ENCODE measurements around the gene GH1. TPM values are rescaled to one million over a fixed set of nuclear protein-coding genes. Genes with fewer than 3 reads are reported as not detected.
"Not testable (repeated sequence)": the region's sequence is repeated elsewhere in the genome, so short reads cannot be mapped to it uniquely, and the experiment has no call there.

Gene GH1
- total RNA-seq, 4 donors from 2014 or later, result not detected

DNA sequence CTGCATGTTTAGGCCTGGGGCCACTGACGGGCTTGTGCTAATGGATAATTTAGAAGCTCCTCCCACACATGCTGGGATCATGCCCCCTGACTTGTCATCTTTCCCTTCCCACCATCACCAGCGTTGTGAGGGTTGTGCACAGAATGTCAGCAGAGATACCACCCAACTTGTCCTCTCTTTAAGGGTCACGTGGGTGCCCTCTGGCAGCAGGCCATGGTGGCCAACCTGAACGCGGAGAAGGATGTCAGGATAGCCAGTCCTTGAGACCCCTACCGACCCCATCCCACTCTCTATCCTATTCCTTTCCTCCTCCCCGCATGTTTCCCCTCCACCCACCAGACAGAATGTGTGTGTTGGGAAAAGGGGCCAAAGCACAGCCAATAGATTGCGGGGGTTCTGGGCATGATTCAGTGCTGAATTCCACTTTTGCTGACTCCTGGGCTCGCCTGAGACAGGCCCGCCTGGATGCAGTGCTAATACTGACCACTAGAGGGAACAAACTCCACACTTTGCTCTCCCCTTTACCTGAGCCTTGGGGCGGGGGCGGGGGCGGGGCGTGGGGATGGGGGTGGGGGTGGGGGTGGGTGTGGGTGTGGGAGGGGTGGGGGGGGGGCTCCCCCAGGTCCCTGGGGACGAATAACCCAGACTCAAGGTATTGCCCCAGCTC lies 36.6 kb downstream of the GH1 start, which contains the start of gene GH2:
Gene GH2 (minus strand): TSS at position 10 of the 667 bp plus-strand sequence. CDS start 143 bp downstream, outside the sequence.
- Histone ChIP-seq H3K4me3 (no peak within 1 kb of the TSS), H3K27ac (no peak within 1 kb of the TSS), H3K36me3 (no peaks in the 10 kb centered on the region), H3K27me3 (peaks cover 10% of the 10 kb centered on the region), H3K4me1 (no peaks in the 10 kb centered on the region), H3K9me3 (no peaks in the 10 kb centered on the region)
- no peak for ATAC-seq
- 90% methylated on average over 5 of the region's 15 CpGs; no CpG with 5 or more reads in 1 of the 2 donors for WGBS, 2 donors (ENCODE audit: low coverage in 1 of 2)
- TF ChIP-seq POLR2A (IDR thresholded peaks at IDR 0.05) (no peak), EP300 (IDR thresholded peaks at IDR 0.05) (no peak), POLR2AphosphoS5 (IDR thresholded peaks at IDR 0.05) (no peak)
- TF ChIP-seq, protein P1, sequence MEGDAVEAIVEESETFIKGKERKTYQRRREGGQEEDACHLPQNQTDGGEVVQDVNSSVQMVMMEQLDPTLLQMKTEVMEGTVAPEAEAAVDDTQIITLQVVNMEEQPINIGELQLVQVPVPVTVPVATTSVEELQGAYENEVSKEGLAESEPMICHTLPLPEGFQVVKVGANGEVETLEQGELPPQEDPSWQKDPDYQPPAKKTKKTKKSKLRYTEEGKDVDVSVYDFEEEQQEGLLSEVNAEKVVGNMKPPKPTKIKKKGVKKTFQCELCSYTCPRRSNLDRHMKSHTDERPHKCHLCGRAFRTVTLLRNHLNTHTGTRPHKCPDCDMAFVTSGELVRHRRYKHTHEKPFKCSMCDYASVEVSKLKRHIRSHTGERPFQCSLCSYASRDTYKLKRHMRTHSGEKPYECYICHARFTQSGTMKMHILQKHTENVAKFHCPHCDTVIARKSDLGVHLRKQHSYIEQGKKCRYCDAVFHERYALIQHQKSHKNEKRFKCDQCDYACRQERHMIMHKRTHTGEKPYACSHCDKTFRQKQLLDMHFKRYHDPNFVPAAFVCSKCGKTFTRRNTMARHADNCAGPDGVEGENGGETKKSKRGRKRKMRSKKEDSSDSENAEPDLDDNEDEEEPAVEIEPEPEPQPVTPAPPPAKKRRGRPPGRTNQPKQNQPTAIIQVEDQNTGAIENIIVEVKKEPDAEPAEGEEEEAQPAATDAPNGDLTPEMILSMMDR (IDR thresholded peaks at IDR 0.05), result peak; percentile 24 to 63 (median 38)

DNA sequence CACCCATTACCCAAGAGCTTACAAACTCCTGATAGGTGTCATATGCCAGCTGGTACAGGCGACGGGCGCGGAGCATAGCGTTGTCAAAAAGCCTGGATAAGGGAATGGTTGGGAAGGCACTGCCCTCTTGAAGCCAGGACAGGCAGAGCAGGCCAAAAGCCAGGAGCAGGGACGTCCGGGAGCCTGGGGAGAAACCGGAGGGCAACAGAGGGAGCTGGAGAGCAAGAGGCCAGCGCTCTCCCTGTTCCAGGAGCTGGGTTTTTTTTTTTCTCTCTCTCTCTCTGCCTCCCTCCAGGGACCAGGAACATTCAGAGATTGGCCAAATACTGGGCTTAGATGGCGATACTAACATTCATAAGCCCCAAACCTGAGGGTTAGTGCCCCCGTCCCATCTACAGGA lies 37.3 kb downstream of the GH1 start:
- not testable (repeated sequence) for H3K27ac ChIP-seq, H3K4me3 ChIP-seq, H3K36me3 ChIP-seq, H3K4me1 ChIP-seq, H3K9me3 ChIP-seq, ATAC-seq
- 54 to 80% methylated on average over 1 to 7 of the region's 11 CpGs for WGBS, 2 donors (ENCODE audit: low coverage in 1 of 2)
- peaks cover 17% of the 10 kb centered on the region for H3K27me3 ChIP-seq

DNA sequence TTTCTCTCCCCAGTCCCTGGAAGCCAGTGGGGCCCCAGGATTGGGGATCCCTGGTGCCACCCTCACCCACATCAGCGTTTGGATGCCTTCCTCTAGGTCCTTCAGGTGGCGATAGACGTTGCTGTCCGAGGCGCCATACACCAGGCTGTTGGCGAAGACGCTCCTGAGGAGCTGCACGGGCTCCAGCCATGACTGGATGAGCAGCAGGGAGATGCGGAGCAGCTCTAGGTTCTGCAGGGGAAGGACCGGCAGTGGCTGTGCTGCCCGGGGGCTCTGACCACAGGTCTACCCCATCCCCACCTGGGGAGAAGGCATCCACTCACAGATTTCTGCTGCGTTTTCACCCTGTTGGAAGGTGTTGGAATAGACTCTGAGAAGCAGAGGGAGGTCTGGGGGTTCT lies 37.9 kb downstream of the GH1 start:
- WGBS, 2 donors (ENCODE audit: low coverage in 1 of 2), result no CpG with 5 or more reads among the region's 12 CpGs
- no peak overlapping the region for H3K4me3 ChIP-seq
- ATAC-seq, result no peak
- peaks cover 17% of the 10 kb centered on the region for H3K27me3 ChIP-seq
- TF ChIP-seq POLR2A (IDR thresholded peaks at IDR 0.05) (no peak), EP300 (IDR thresholded peaks at IDR 0.05) (no peak), POLR2AphosphoS5 (IDR thresholded peaks at IDR 0.05) (no peak)
- TF ChIP-seq, protein P1 (IDR thresholded peaks at IDR 0.05), result no peak
- no peaks in the 10 kb centered on the region for H3K36me3 ChIP-seq
- no peaks in the 10 kb centered on the region for H3K9me3 ChIP-seq
- H3K4me1 ChIP-seq, result no peaks in the 10 kb centered on the region
- H3K27ac ChIP-seq, result no peak overlapping the region

DNA sequence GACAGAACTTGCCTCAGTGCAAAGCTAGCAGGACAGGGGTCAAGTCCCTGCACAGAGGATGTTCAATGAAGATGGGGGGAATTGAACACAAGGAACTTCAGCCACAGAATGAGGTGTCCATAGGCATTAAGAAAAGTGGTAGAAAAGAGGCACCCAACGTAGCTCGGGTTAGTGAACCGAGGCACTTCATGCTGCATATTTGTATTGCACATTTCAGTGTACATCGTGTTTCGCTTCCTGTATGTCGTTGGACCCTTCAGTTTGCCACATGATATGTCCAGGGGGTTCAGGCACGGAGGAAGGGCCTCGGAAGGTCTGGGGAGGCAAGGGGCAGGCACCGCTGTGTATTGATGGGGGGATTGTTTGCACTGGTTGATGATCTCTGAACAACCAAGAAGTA lies 40.2 kb downstream of the GH1 start:
- ATAC-seq, H3K4me3 ChIP-seq, H3K27ac ChIP-seq, H3K36me3 ChIP-seq, H3K9me3 ChIP-seq, H3K4me1 ChIP-seq: not testable (repeated sequence)
- 84 to 92% methylated on average over 6 to 8 of the region's 9 CpGs for WGBS, 2 donors (ENCODE audit: low coverage in 1 of 2)
- H3K27me3 ChIP-seq, result peaks cover 17% of the 10 kb centered on the region

DNA sequence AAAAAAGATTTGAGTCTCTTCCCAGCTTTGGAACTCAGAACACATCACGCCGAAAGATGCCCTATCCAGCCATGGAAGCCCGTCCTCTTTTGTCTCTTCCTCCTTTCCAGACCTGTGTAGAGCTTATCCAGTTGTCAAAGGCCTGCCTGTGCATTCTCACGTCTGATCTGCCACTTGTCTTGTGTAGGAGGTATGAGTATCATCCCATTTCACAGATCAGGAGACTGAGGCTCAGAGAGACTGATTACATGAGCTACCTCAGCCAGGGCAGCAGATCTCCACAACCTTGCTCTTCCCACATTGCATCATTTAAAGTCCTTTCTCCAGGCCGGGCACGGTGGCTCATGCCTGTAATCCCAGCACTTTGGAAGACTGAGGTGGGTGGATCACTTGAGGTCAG lies 43.9 kb downstream of the GH1 start:
- H3K9me3 ChIP-seq, H3K27ac ChIP-seq, ATAC-seq, H3K4me1 ChIP-seq, H3K4me3 ChIP-seq, H3K36me3 ChIP-seq: not testable (repeated sequence)
- 0 to 73% methylated on average over 1 to 4 of the region's 6 CpGs for WGBS, 2 donors (ENCODE audit: low coverage in 1 of 2)
- H3K27me3 ChIP-seq, result peaks cover 11% of the 10 kb centered on the region

DNA sequence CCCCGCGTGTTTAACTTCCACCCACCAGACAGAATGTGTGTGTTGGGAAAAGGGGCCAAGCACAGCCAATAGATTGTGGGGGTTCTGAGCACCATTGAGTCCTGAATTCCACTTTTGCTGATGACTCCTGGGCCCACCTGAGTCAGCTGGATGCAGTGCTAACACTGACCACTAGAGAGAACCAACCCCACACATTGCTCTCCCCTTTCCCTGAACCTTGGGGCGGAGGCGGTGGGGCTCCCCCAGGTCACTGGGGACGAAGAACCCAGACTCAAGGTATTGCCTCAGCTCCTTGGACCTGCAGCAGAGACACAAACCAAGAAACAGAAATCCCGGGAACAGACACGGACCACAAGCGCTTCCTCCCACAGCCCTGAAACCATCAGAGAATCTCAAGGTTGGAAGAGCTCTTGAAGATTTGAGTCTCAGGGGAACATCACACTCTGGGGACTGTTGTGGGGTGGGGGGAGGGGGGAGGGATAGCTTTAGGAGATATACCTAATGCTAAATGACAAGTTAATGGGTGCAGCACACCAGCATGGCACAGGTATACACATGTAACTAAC lies 44.5 kb downstream of the GH1 start:
- WGBS, 2 donors (ENCODE audit: low coverage in 1 of 2), result no CpG with 5 or more reads among the region's 8 CpGs
- H3K9me3 ChIP-seq, result not testable (repeated sequence)

DNA sequence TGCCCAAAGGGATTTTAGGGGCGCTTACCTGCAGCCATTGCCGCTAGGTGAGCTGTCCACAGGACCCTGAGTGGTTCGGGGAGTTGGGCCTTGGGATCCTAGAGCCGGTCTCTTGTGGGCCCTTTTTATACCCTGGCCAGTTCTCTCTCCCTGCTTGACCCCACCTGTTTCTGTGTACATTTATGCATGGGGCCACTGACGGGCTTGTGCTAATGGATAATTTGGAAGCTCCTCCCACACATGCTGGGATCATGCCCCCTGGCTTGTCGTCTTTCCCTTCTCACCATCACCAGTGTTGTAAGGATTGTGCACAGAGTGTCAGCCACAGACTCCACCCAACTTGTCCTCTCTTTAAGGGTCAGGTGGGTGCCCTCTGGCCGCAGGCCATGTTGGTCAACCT lies 45.1 kb downstream of the GH1 start, which contains the start of gene CSH2:
Gene CSH2 (minus strand): TSS at position 101 of the 400 bp plus-strand sequence. CDS start 63 bp downstream, at position 38.
- not testable (repeated sequence) for H3K27ac ChIP-seq, ATAC-seq, H3K9me3 ChIP-seq, H3K4me3 ChIP-seq, H3K36me3 ChIP-seq, H3K4me1 ChIP-seq
- peaks cover 11% of the 10 kb centered on the region for H3K27me3 ChIP-seq
- 60% methylated on average over 1 of the region's 7 CpGs; no CpG with 5 or more reads in 1 of the 2 donors for WGBS, 2 donors (ENCODE audit: low coverage in 1 of 2)

More for the DNA sequence above, 44.5 kb downstream of the GH1 start:
- not testable (repeated sequence) for H3K27ac ChIP-seq, H3K4me1 ChIP-seq, H3K4me3 ChIP-seq, H3K36me3 ChIP-seq, ATAC-seq
- peaks cover 11% of the 10 kb centered on the region for H3K27me3 ChIP-seq

DNA sequence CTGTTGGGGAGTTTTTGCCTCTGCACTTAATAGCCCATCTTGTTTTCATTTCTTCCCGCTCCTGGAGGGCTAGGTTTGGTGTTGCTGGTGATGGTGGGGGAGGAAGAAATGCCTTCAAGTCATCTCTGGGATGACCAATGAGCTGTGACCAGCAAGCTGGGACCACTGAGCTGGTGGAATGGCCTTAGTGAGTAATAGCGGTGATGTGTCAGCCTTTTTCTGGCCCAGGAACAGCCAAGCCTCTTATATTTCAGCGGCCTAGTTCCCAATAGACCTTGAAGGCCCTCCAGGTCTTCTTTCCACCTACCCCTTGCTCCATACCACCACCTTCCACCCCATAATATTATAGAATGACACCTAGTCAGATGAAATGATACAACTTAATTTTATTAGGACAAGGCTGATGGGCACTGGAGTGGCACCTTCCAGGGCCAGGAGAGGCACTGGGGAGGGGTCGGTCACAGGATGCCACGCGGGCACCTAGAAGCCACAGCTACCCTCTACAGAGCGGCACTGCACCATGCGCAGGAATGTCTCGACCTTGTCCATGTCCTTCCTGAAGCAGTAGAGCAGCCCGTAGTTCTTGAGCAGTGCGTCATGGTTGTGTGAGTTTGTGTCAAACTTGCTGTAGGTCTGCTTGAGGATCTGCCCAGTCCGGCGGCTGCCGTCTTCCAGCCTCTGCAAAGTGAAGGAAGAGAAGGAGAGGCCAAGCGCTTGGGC lies 46.8 kb downstream of the GH1 start:
- not testable (repeated sequence) for H3K4me1 ChIP-seq, ATAC-seq, H3K9me3 ChIP-seq, H3K4me3 ChIP-seq, H3K27me3 ChIP-seq, H3K27ac ChIP-seq, H3K36me3 ChIP-seq
- 92 to 100% methylated on average over 1 to 2 of the region's 15 CpGs for WGBS, 2 donors (ENCODE audit: low coverage in 1 of 2)

DNA sequence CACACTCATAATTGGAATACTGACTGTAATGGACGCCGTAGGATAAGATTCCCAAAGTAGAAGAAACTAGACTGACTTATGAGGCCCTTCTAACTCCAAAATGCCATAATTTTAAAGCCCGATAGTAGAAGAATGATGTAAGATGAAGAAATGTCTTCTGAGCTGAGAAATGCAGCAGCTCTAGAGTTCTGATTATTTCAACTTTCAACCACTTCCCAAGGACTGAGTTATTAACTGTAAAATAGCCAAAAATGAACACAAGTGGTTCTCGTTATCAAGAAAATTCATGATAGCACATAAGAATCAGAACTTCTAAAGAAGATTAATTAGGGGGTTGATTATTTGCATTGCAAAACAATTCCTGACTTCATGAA lies 48.4 kb downstream of the GH1 start:
- not testable (repeated sequence) for H3K36me3 ChIP-seq, H3K27ac ChIP-seq, H3K27me3 ChIP-seq, ATAC-seq, H3K4me3 ChIP-seq, H3K4me1 ChIP-seq, H3K9me3 ChIP-seq
- WGBS, 2 donors (ENCODE audit: low coverage in 1 of 2), result 73 to 77% methylated on average over 2 to 4 of the region's 4 CpGs

DNA sequence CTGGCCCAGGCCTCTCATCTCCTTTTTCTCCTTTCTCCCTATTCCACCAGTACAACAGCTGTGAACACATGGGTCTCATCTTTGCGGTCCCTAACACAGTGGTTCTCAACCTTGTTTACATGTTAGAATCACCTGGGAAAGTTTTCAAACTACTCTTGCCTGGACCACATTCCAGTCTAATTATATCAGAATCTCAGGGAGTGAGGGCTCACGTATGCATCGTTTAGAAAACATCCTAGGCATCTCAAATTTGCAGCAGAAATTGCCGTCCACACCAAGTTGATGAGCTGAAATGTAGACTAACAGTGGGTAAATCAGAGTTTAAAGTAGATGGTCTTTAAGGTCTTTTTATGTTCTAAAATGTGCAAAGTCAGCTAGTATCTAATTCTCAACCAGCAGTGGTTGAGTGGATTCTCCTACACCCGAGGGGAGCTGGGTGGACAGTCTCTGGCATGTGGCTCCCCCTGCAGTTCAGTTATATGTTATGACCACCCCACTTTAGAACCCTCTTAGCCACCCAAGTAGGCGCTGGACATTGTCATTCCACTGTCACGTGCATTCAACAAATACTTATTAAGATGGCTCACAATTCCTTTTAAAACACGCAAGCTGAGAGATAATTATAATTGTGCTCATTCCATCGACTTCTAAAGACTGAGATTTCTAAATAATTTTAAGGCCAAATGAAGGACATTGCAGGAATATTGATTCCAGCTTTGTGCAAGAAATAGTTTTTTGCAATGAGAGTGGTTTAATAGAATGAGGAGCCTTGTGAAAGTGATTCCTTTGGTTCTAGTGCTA lies 48.9 kb downstream of the GH1 start:
- peak; percentile 22 for ATAC-seq
- H3K27me3 ChIP-seq, result not testable (repeated sequence)

More for the DNA sequence above, 48.9 kb downstream of the GH1 start:
- not testable (repeated sequence) for H3K9me3 ChIP-seq, H3K4me1 ChIP-seq, H3K4me3 ChIP-seq, H3K27ac ChIP-seq, H3K36me3 ChIP-seq
- 27 to 55% methylated on average over 5 to 8 of the region's 9 CpGs for WGBS, 2 donors (ENCODE audit: low coverage in 1 of 2)

Measured in gastroesophageal sphincter (tissue), 4 donors.